Cerebellar nuclear complex (tissue), 1 donor: ENCODE results near the gene SFMBT2.
"Not testable (repeated sequence)": the region's sequence is repeated elsewhere in the genome, so short reads cannot be mapped to it uniquely, and the experiment has no call there.

ENCODE experiments used
- DNase-seq, 2 experiments: peaks; one replicate each; lab custom pipeline; 2025; lab: John Stamatoyannopoulos, UW

SFMBT2 gene

GRCh38 chr10:7320072-7320471 lies 90.8 kb downstream of the SFMBT2 start:
- DNase-seq, result no peak

GRCh38 chr10:7319632-7320031 lies 91.2 kb downstream of the SFMBT2 start:
- DNase-seq, result no peak

GRCh38 chr10:7318836-7319235 lies 92.0 kb downstream of the SFMBT2 start:
- DNase-seq, result no peak

DNA sequence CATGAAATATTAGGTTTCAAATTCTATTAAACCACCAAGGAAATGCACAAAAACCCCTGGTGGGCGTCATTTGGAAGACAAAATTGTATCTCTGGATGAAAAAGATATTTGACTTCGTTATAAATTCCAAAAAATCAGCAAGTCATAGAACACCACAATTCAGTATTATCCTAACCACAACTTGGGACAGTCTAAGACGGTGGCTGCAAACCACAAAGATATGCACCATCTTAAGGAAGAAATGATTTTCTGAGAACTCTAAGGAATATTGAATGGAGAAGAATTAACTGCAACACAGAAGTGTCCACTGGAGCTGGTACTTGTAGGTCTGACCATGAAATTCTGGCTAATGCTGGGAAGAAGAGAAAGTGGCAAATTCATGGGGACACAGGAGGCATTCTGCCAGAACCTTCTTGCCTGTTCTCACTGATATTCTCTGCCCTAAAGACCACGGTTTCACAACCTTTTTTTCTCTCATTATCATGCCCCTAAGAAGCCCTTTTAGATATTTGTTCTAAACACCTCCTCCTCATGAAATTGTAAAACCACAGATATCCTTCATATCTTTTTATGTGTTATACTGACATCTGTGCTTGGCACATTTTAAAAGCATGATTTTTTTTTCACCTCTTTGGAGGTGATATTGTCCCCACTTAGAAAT lies 92.9 kb downstream of the SFMBT2 start:
- DNase-seq, result no peak

DNA sequence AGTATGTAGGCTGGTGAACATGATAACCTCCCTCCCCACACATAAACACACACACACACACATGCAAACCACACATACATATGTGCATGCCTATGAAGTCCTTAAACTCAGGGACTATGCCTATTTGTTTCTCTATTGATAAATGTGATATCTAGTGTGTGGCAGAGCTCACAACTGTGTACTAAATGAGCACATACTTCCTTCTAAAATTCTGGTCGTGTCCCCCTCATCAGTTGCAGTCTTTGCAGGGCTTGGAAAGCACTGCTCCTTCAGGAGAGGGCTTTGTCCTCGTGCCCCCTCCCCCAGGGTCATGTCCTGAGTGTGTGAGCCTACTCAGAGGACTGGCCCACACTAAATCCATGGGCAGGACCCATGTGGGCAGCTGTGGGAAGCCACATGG lies 94.0 kb downstream of the SFMBT2 start:
- no peak for DNase-seq

DNA sequence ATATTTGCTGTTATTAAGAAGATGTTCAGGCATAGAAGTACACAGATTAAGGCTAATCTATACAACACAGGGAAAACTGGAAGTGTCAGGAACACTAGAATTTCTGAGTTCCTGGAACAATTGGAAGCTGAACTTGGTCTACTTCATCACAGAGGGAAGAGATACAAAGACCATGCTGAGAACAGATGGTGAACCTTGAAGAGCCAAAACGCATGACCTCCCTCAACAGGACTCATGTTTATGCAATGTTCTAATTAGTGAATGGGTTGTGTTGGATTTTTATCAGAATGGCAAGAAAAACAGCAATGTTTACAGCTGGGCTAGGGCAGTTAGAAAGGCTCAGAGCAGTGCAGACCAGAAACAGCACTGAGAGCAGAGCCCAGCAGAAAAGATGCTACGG lies 94.9 kb downstream of the SFMBT2 start:
- DNase-seq, result peak in 1 of 2 experiments; percentile 42

DNA sequence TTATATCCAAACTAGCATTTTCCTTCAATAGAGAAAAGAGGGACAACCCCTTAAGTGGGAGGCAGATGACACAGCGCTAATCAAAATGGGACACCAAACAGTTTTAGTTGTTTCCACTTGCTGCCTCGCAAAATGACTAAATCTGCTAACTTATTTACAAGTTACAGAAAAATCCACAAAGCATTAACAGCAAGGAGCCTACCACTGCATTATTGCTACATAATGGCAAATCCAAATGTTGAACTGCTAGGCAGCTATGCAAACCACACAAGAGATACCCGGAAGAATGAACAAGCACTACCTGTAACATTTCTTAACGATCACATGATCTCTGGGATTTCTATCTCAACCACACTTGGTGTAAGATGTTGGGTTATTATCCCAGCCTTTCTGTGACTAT lies 96.7 kb downstream of the SFMBT2 start:
- no peak for DNase-seq

DNA sequence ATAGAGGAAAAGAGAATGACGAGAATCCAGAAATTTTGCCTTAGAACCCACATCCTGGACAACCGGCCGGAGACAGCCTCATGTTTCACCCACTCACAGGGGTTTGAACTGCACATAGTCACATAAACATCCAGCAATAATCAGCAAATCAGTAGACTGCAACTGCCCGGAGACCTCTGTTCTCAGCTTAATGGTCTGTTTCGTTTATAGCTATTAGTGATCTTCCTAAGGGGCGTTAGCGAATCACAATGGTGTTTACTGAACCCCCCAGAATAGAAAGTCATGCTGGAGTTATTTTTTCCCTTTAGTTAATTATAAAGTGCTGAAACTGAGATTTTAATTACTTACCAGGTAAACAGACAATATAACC lies 98.4 kb downstream of the SFMBT2 start:
- DNase-seq, result no peak

DNA sequence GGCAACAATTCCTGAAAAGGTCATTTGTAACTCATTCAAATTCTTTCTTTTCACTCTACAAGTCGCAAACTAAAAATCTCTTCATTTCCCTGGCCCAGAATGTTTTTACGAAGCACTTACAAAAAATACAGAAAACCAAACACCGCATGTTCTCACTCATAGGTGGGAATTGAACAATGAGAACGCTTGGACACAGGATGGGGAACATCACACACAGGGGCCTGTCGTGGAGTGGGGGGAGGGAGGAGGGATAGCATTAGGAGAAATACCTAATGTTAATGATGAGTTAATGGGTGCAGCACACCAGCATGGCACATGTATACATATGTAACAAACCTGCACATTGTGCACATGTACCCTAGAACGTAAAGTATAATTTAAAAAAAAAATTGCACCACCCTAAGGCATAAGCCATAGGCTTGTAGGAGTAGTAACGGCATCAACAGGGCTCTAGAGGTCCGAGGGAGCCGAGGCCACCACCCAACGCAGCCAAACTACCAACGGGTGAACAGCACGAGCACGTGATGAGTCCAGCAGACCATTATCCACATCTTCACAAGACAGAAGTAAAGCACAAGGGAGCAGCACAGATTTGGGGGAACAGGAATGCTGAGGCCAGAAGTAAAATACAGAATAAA lies 98.9 kb downstream of the SFMBT2 start:
- not testable (repeated sequence) for DNase-seq

GRCh38 chr10:7311218-7311849 lies 99.5 kb downstream of the SFMBT2 start:
- DNase-seq, result no peak

DNA sequence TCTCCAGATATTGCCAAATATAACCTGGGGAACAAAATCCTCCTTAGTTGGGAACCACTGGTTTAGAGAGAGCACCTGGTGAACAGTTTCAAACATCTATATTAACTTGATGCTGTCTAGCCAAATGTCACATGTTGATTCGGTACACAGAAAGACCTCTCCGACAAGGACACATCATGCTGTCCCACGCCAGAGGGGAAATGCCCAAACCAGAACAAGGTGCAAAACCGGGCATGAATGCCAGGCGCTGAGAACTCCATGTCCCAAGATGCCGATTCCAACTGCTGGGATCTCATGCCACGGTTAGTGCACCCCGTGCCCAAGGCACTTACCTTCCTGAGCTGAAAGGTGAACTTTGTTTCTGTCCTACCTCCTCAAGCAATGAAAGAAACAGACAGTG lies 100.8 kb downstream of the SFMBT2 start:
- DNase-seq, result no peak

DNA sequence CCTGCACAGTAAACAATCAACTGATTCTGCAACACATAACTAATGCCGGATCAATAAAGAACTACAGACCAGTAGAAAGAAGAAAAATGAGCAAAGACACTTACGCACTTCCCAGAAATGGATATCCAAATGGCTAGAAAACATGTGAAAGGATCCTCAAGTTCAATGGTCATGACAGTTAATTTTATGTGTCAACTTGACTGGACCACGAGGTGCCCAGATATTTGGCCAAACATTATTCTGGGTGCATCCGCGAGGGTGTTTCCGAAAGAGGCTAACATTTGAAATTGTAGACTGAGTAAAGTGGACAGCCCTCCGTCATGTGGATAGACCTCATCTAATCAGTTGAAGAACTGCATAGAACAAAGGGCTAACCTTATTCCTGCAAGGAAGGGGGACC lies 102.0 kb downstream of the SFMBT2 start:
- DNase-seq, result no peak

- no peak for DNase-seq
Observed at GRCh38 chr10:7306616-7307015, 104.2 kb downstream of the SFMBT2 start.

- DNase-seq, result no peak
Observed at GRCh38 chr10:7306147-7306546, 104.7 kb downstream of the SFMBT2 start.

DNA sequence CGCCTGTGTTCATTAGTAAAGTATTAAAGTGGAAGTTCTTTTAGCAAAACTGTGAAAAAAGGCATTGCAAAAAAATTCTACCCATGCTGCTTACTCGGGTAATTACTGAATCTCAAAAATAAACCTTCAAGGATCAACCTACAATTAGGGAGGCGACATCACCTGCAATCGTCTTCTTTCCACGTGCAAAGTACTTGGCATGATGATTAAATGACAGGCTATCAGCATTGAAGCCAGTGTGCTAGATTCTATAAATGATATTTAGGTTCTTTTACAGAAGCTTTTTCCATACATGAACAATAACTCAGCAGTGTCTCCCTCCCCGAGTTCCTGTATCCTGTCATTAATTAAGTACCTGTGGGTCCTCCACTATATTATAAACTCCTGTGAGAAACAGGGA lies 105.8 kb downstream of the SFMBT2 start:
- DNase-seq, result no peak

DNA sequence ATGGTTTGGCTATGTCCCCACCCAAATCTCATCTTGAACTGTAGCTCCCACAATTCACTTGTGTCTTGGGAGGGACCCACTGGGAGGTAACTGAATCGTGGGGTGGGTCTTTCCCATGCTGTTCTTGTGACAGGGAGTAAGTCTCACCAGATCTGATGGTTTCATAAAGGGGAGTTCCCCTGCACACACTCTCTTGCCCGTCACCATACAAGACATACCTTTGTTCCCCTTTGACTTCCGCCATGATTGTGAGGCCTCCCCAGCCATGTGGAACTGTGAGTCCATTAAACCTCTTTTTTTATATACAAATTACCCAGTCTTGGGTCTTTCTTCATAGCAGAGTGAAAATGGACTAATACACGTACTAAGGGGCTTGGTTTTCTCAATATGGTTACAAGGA lies 106.7 kb downstream of the SFMBT2 start:
- no peak for DNase-seq

- no peak for DNase-seq
Observed at GRCh38 chr10:7302930-7303557, 107.8 kb downstream of the SFMBT2 start.

DNA sequence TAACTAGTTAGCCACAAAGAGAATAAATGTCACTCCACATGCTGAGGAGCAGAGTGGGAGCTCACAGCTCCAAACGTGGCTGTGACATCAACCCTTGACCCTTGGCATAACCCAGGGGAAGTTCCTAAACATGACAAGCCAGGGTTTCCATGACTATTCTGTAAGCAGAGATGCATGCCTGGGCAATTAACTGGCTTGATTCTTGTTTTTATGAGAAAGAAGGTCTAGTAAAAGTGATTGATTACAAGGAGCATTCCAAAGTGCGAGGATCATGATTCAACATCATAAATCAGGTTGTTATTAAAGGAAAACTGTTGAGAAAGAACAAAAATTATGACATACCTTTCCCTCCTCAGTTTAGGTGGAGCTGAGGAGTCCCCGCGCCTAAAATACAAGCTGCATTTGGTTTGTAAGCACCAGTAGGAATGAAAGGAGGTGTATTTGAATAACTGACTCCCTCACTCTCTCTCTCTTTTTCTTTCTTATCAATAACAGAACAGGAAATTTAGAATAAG lies 108.4 kb downstream of the SFMBT2 start:
- DNase-seq, result no peak

GRCh38 chr10:7301006-7301778 lies 109.6 kb downstream of the SFMBT2 start:
- no peak for DNase-seq

GRCh38 chr10:7300384-7300971 lies 110.4 kb downstream of the SFMBT2 start:
- DNase-seq, result no peak

DNA sequence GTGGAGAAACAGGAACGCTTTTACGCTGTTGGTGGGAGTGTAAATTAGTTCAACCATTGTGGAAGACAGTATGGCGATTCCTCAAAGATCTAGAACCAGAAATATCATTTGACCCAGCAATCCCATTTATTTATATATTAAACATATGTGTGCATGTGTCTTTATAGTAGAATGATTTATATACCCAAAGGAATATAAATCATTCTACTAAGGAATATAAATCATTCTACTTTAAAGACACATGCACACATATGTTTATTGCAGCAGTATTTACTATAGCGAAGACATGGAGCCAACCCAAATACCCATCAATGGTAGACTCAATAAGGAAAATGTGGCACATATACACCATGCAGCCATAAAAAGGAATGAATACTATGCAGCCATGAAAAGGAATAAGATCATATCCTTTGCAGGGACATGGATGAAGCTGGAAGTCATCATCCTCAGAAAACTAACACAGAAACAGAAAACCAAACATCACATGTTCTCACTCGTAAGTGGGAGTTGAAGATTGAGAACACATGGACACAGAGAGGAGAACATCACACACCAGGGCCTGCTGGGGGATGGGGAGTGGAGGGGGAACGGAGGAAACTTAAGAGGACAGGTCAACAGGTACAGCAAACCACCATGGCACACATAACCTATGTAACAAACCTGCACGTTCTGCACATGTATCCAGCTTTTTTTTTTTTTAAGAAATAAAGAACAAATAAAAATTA lies 111.1 kb downstream of the SFMBT2 start:
- not testable (repeated sequence) for DNase-seq
